ENCODE results near the gene TNS3.

DNA sequence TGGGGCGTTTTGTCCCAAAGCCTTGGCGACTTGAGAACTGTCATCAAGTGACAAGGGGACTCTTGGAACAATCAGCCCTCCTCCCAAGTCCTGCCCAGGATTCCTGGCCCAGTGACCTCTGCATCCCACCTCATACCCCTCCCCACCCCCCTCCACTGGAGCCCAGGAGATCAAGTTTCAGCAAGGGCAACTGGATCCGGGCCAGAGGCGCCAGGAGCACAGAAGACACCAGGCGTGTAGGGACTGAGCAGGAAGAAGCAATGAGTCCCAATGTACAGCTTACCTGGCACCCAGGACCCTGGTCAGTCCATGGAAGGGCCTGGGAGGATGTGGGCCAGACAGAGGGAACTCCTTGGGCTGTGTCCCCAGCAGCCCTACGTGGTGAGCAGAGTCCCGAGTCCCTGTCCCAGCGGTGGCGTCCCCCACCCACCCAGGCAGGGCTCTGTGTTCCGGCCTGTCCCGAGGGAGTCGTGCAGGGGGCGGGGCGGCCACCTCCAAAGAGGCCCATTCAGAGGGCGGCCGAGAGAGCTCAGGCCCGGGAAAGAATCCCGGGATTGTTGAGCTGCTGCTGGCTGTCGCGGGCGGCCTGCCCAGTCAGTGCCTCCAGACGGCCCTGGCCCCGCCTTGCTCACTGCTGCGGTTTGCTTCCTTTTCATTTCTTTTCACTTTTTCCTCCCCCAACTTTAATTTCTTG lies 254.1 kb downstream of the TNS3 start:
- TF ChIP-seq CTCF (IDR thresholded peaks at IDR 0.05) (no peak), POLR2AphosphoS5 (IDR thresholded peaks at IDR 0.05; ENCODE audit: low read depth, low read length) (0 out of 2 replicates have a peak, but pooled peaks have one; percentile 48), TCF7L2 (IDR thresholded peaks at IDR 0.05; ENCODE audit: low read depth, low read length) (no peak), SIN3A (IDR thresholded peaks at IDR 0.05; ENCODE audit: borderline replicate concordance, insufficient read depth, low read depth, low read length) (no peak)
- TF ChIP-seq, protein P1, sequence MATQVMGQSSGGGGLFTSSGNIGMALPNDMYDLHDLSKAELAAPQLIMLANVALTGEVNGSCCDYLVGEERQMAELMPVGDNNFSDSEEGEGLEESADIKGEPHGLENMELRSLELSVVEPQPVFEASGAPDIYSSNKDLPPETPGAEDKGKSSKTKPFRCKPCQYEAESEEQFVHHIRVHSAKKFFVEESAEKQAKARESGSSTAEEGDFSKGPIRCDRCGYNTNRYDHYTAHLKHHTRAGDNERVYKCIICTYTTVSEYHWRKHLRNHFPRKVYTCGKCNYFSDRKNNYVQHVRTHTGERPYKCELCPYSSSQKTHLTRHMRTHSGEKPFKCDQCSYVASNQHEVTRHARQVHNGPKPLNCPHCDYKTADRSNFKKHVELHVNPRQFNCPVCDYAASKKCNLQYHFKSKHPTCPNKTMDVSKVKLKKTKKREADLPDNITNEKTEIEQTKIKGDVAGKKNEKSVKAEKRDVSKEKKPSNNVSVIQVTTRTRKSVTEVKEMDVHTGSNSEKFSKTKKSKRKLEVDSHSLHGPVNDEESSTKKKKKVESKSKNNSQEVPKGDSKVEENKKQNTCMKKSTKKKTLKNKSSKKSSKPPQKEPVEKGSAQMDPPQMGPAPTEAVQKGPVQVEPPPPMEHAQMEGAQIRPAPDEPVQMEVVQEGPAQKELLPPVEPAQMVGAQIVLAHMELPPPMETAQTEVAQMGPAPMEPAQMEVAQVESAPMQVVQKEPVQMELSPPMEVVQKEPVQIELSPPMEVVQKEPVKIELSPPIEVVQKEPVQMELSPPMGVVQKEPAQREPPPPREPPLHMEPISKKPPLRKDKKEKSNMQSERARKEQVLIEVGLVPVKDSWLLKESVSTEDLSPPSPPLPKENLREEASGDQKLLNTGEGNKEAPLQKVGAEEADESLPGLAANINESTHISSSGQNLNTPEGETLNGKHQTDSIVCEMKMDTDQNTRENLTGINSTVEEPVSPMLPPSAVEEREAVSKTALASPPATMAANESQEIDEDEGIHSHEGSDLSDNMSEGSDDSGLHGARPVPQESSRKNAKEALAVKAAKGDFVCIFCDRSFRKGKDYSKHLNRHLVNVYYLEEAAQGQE (IDR thresholded peaks at IDR 0.05; ENCODE audit: insufficient read depth in 1 of 2, low read depth in 2 of 2, low read length in 1 of 2): no peak
